Activated effector memory CD4-positive, alpha-beta T cell treated with anti-CD3 and anti-CD28 coated beads, Interleukin-2, amount 50 U/mL, for 16 hours (primary cell): ENCODE measurements around the gene JUP.
"Not testable (repeated sequence)": the region's sequence is repeated elsewhere in the genome, so short reads cannot be mapped to it uniquely, and the experiment has no call there.

Source experiments
- DNase-seq: peaks from one replicate; pipeline ENCODE4 v3.0.0-alpha.2; 2020

Gene JUP

GRCh38 chr17:41777574-41778188 lies 8.8 kb downstream of the JUP start:
- DNase-seq = no peak

- no peak for DNase-seq
Measured at GRCh38 chr17:41777157-41777573, 9.3 kb downstream of the JUP start.

- not testable (repeated sequence) for DNase-seq
Measured at GRCh38 chr17:41776262-41776900, 10.1 kb downstream of the JUP start.

- no peak for DNase-seq
Measured at GRCh38 chr17:41775394-41776226, 10.9 kb downstream of the JUP start.

- DNase-seq = no peak
Measured at GRCh38 chr17:41773731-41774193, 12.7 kb downstream of the JUP start.

- DNase-seq = no peak
Measured at GRCh38 chr17:41773190-41773588, 13.3 kb downstream of the JUP start.

GRCh38 chr17:41772586-41773189 lies 13.8 kb downstream of the JUP start:
- no peak for DNase-seq

- no peak for DNase-seq
Measured at GRCh38 chr17:41772218-41772585, 14.3 kb downstream of the JUP start.

GRCh38 chr17:41771389-41772206 lies 14.9 kb downstream of the JUP start:
- DNase-seq = no peak

- no peak for DNase-seq
Measured at GRCh38 chr17:41769985-41770384, 16.5 kb downstream of the JUP start.

GRCh38 chr17:41769346-41769862 lies 17.1 kb downstream of the JUP start:
- no peak for DNase-seq

- DNase-seq = no peak
Measured at GRCh38 chr17:41768682-41769288, 17.7 kb downstream of the JUP start.

- DNase-seq = no peak
Measured at GRCh38 chr17:41767324-41768042, 19.0 kb downstream of the JUP start.

GRCh38 chr17:41766135-41766534 lies 20.4 kb downstream of the JUP start:
- no peak for DNase-seq

GRCh38 chr17:41763327-41763726 lies 23.2 kb downstream of the JUP start:
- no peak for DNase-seq

GRCh38 chr17:41762841-41763240 lies 23.7 kb downstream of the JUP start:
- DNase-seq = no peak

GRCh38 chr17:41762391-41762790 lies 24.1 kb downstream of the JUP start:
- no peak for DNase-seq

GRCh38 chr17:41760878-41761277 lies 25.6 kb downstream of the JUP start:
- DNase-seq = no peak

GRCh38 chr17:41758601-41759000 lies 27.9 kb downstream of the JUP start:
- no peak for DNase-seq

- DNase-seq = no peak
Measured at GRCh38 chr17:41754066-41754465, 32.4 kb downstream of the JUP start.

- DNase-seq = no peak
Measured at GRCh38 chr17:41751288-41751687, 35.2 kb downstream of the JUP start.
